Measurements from ENCODE around the gene MINDY4.

- no peak for TF ChIP-seq SUZ12 (IDR thresholded peaks at IDR 0.05; ENCODE audit: extremely low read depth, insufficient read depth, insufficient read length)
- TF ChIP-seq ZNF274 (IDR thresholded peaks at IDR 0.05; ENCODE audit: low read depth, low read length), result no peak
- no peak for TF ChIP-seq YY1 (IDR thresholded peaks at IDR 0.05; ENCODE audit: insufficient read depth, insufficient read length)
These were observed 27.7 kb upstream of the MINDY4 start for GRCh38 chr7:30743371-30744074.

Data from NT2/D1 (cell line).